ENCODE measurements around the gene ABHD8.

The ABHD8 gene

GRCh38 chr19:17324357-17325114, 21.3 kb upstream of the ABHD8 start:
- Histone ChIP-seq H3K36me3 (ENCODE audit: control insufficient read depth, insufficient read depth, low read length) (no peaks in the 10 kb centered on the region), H3K9ac (no peak overlapping the region), H3K4me1 (no peaks in the 10 kb centered on the region), H3K79me2 (no peaks in the 10 kb centered on the region), H3K4me2 (ENCODE audit: low read length) (no peak overlapping the region), H3K27me3 (ENCODE audit: control insufficient read depth, insufficient read depth, low read length) (no peaks in the 10 kb centered on the region), H3K4me3 (ENCODE audit: low read depth, low read length) (no peak overlapping the region), H3K9me3 (ENCODE audit: control insufficient read depth, low read length) (no peaks in the 10 kb centered on the region), H2AFZ (no peak overlapping the region), H3K27ac (no peak overlapping the region)
- TF ChIP-seq CTCF (IDR thresholded peaks at IDR 0.05), result no peak

GRCh38 chr19:17323964-17324332, 20.7 kb upstream of the ABHD8 start:
- H3K4me2 ChIP-seq (ENCODE audit: low read length), result no peak overlapping the region
- no peaks in the 10 kb centered on the region for H3K4me1 ChIP-seq
- no peak overlapping the region for H2AFZ ChIP-seq
- no peak overlapping the region for H3K4me3 ChIP-seq (ENCODE audit: low read depth, low read length)
- H3K36me3 ChIP-seq (ENCODE audit: control insufficient read depth, insufficient read depth, low read length), result no peaks in the 10 kb centered on the region
- TF ChIP-seq CTCF (IDR thresholded peaks at IDR 0.05), result no peak
- H3K79me2 ChIP-seq, result no peaks in the 10 kb centered on the region
- H3K9me3 ChIP-seq (ENCODE audit: control insufficient read depth, low read length), result no peaks in the 10 kb centered on the region
- no peaks in the 10 kb centered on the region for H3K27me3 ChIP-seq (ENCODE audit: control insufficient read depth, insufficient read depth, low read length)
- H3K9ac ChIP-seq, result no peak overlapping the region
- H3K27ac ChIP-seq, result no peak overlapping the region

GRCh38 chr19:17323300-17323963, 20.2 kb upstream of the ABHD8 start:
- H3K4me1 ChIP-seq, result no peaks in the 10 kb centered on the region
- H3K4me2 ChIP-seq (ENCODE audit: low read length), result no peak overlapping the region
- no peak overlapping the region for H3K9ac ChIP-seq
- no peak for TF ChIP-seq CTCF (IDR thresholded peaks at IDR 0.05)
- H3K27me3 ChIP-seq (ENCODE audit: control insufficient read depth, insufficient read depth, low read length), result no peaks in the 10 kb centered on the region
- H3K79me2 ChIP-seq, result no peaks in the 10 kb centered on the region
- no peak overlapping the region for H2AFZ ChIP-seq
- no peaks in the 10 kb centered on the region for H3K36me3 ChIP-seq (ENCODE audit: control insufficient read depth, insufficient read depth, low read length)
- H3K9me3 ChIP-seq (ENCODE audit: control insufficient read depth, low read length), result no peaks in the 10 kb centered on the region
- H3K4me3 ChIP-seq (ENCODE audit: low read depth, low read length), result no peak overlapping the region
- no peak overlapping the region for H3K27ac ChIP-seq

GRCh38 chr19:17322854-17323253, 19.6 kb upstream of the ABHD8 start:
- Histone ChIP-seq H3K4me1 (no peaks in the 10 kb centered on the region), H3K4me3 (ENCODE audit: low read depth, low read length) (no peak overlapping the region), H3K79me2 (no peaks in the 10 kb centered on the region), H3K4me2 (ENCODE audit: low read length) (no peak overlapping the region), H3K9ac (no peak overlapping the region), H3K27me3 (ENCODE audit: control insufficient read depth, insufficient read depth, low read length) (no peaks in the 10 kb centered on the region), H3K36me3 (ENCODE audit: control insufficient read depth, insufficient read depth, low read length) (no peaks in the 10 kb centered on the region), H2AFZ (no peak overlapping the region), H3K9me3 (ENCODE audit: control insufficient read depth, low read length) (no peaks in the 10 kb centered on the region), H3K27ac (no peak overlapping the region)
- no peak for TF ChIP-seq CTCF (IDR thresholded peaks at IDR 0.05)

Data from parathyroid adenoma (tissue), 2 donors.